ENCODE data around the gene MPV17.

MPV17 gene

DNA sequence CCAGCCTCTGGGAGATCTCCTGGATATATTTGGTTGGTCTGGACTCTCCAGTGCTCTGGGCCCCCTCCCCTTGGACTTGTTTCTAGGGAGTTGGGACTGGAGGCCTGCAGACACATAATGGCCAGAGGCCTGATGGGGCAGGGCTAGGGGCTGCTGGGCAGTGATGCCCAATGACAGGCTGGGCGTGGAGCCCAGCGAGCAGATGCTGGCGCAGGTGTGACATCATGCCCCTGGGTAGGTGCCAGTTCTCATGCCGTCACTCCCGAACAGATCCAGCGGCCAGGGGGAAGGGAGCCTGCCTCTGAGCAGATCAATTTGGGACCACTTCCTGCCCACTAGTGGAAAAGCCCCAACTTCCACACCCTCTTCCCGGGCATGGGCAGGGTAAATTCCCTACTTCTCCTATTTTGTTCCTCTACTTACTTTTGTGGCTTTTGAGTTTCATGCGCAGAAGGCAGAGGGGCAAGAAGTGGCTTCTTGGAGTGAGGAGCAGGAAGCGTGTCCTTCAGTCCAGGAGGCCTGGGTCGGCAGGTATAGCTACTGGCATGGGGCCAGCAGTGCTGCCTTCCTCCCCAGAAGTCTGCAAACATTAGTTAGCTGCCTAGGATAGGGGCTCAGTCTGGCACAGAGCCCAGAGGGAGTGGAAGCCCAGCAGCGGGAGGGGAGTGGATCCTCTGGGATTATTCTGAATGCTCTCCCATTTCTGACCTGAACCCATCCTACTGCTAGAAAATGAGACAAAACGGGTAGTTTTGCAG is 6.1 kb downstream of the MPV17 start:
- TF ChIP-seq ZFX (IDR thresholded peaks at IDR 0.05): no peak
- TF ChIP-seq, protein P1, sequence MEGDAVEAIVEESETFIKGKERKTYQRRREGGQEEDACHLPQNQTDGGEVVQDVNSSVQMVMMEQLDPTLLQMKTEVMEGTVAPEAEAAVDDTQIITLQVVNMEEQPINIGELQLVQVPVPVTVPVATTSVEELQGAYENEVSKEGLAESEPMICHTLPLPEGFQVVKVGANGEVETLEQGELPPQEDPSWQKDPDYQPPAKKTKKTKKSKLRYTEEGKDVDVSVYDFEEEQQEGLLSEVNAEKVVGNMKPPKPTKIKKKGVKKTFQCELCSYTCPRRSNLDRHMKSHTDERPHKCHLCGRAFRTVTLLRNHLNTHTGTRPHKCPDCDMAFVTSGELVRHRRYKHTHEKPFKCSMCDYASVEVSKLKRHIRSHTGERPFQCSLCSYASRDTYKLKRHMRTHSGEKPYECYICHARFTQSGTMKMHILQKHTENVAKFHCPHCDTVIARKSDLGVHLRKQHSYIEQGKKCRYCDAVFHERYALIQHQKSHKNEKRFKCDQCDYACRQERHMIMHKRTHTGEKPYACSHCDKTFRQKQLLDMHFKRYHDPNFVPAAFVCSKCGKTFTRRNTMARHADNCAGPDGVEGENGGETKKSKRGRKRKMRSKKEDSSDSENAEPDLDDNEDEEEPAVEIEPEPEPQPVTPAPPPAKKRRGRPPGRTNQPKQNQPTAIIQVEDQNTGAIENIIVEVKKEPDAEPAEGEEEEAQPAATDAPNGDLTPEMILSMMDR (conservative IDR thresholded peaks at IDR 0.05): no peak
- no peak overlapping the region for H3K27ac ChIP-seq

GRCh38 chr2:27315122-27315521 is 7.8 kb downstream of the MPV17 start:
- TF ChIP-seq, protein P1 (conservative IDR thresholded peaks at IDR 0.05): no peak
- TF ChIP-seq ZFX (IDR thresholded peaks at IDR 0.05): no peak

GRCh38 chr2:27314709-27315108 is 8.2 kb downstream of the MPV17 start:
- no peak for TF ChIP-seq ZFX (IDR thresholded peaks at IDR 0.05)
- TF ChIP-seq, protein P1 (conservative IDR thresholded peaks at IDR 0.05): no peak
- no peak overlapping the region for H3K27ac ChIP-seq

More at GRCh38 chr2:27315122-27315521, 7.8 kb downstream of the MPV17 start:
- H3K27ac ChIP-seq: no peak overlapping the region

- no peak for TF ChIP-seq ZFX (IDR thresholded peaks at IDR 0.05)
- TF ChIP-seq, protein P1 (conservative IDR thresholded peaks at IDR 0.05): no peak
- H3K27ac ChIP-seq: no peak overlapping the region
Measured at GRCh38 chr2:27313882-27314645, 8.8 kb downstream of the MPV17 start.

- TF ChIP-seq, protein P1 (conservative IDR thresholded peaks at IDR 0.05): no peak
- no peak for TF ChIP-seq ZFX (IDR thresholded peaks at IDR 0.05)
- no peak overlapping the region for H3K27ac ChIP-seq
Measured at GRCh38 chr2:27312152-27312551, 10.7 kb downstream of the MPV17 start.

- no peak for TF ChIP-seq ZFX (IDR thresholded peaks at IDR 0.05)
- TF ChIP-seq, protein P1 (conservative IDR thresholded peaks at IDR 0.05): no peak
Measured at GRCh38 chr2:27309651-27310050, 13.2 kb downstream of the MPV17 start.

GRCh38 chr2:27308359-27308881 is 14.5 kb downstream of the MPV17 start, which contains the start of gene UCN:
Gene UCN, minus strand, starts transcription at chr2:27308445. Its CDS starts 550 bp downstream, at chr2:27307895.
- no peak within 1 kb of the TSS for H3K27ac ChIP-seq
- TF ChIP-seq ZFX (IDR thresholded peaks at IDR 0.05): no peak
- TF ChIP-seq, protein P1 (conservative IDR thresholded peaks at IDR 0.05): no peak

More at GRCh38 chr2:27309651-27310050, 13.2 kb downstream of the MPV17 start:
- H3K27ac ChIP-seq: no peak overlapping the region

Measured in C4-2B (cell line).